DMS53 (cell line): ENCODE results near the gene GSTM5.
"Not testable (repeated sequence)": the region's sequence is repeated elsewhere in the genome, so short reads cannot be mapped to it uniquely, and the experiment has no call there.

ENCODE experiments used
- DNase-seq: peaks from one replicate; lab custom pipeline; 2025; lab: John Stamatoyannopoulos, UW

Gene GSTM5

DNA sequence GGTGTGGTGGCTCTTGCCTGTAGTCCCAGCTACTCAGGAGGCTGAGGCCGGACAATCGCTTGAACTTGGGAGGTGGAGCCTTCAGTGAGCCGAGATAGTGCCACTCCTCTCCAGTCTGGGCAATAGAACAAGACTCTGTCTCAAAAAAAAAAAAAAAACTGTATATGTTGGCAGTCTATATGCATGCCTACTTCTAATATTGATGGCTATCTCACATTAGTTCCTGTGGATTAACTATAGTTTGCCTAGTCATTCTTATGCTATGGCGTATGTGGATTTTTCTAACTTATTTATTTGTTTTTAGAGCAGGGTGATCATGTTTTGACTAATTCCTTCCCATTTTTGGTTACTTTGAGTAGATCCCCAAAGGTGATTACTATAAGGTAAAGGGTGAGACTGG is 15.0 kb upstream of the GSTM5 start:
- no peak for DNase-seq

DNA sequence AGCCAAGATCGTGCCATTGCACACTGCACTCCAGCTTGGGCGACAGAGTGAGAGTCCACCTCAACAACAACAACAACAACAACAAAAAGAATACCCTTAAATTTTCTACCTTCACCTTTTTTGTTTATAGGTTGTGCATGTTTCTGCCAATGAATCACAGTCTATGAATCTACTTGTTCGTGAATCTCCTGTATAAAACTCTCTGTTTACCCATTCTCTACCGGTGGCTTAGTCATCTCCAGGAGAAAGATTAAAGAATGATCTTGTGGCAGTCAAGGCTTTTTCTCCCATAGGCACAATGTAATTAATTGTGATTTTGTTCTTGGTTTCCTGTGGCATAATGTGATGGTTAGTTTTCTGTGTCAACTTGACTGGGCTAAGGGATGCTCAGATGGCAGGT is 14.2 kb upstream of the GSTM5 start:
- DNase-seq = not testable (repeated sequence)

- not testable (repeated sequence) for DNase-seq
These were observed 9.1 kb upstream of the GSTM5 start for GRCh38 chr1:109702940-109703339.

DNA sequence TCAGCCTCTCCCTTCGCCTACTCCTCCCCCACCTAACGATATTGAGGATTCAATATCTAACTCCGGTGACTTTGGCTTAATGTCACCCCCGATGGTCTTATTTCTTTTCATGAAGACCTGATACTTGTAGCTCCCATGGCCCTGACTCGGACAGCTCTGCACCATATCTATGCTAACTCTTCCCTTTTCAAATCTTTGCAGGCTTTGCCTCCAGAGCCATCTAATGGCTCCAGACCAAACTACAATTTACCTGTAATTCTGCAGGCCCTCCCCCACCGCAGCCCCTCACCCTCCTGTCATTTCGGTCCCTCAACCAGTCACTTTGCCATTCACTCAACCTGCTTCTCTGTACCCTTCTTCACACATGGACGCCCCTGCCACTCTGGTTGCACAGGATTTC is 7.9 kb upstream of the GSTM5 start:
- peak; percentile 18 for DNase-seq

DNA sequence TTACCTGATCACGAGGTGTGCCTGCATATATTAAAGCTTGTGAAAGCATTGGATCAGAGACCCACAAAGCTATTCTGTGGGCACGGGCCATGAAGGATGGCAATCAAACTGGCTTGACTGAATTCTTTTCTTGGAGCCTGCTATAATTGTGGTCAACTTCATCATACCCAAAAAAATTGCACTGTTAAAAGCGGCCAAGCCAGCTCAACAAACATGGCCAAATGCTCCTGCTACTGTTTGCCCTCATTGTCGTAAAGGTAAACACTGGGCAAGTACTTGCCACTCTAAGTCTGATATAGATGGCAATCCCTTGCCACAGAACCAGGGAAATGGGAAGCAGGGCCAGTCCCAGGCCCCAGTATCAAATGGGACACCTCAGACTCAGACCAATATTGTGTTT is 6.6 kb upstream of the GSTM5 start:
- peak; percentile 20 for DNase-seq

DNA sequence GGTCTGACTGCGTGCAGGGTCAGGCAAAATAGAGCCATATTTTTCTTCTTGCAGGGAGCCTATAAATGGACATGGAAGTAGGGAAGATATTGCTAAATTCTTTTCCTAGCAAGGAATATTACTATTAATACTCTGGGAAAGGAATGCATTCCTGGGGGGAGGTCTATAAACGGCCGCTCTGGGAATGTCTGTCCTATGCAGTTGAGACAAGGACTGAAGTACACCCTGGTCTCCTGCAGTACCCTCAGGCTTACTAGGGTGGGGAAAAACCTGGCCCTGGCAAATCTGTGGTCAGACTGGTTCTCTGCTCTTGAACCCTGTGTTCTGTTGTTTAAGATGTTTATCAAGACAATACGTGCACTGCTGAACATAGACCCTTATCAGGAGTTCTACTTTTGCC is 3.1 kb upstream of the GSTM5 start:
- not testable (repeated sequence) for DNase-seq

DNA sequence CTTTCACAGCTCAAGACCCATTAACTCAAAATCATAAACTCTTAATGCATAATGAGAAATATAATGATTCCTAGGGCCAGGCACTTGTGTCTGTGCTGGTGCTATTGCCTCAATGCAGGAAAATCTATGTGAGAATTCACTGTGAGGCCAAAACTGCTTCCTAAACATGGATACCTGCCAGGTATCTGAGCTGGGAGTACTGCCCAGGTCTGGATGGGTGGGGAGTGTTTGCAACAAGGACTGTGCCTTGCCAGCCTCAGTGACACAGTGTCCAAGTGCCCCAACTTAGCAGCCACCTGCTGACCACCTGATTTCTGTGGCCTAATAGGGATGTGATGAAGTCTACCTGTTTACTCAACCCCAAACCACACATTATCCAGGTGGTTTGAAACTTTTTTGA is 2.2 kb upstream of the GSTM5 start:
- not testable (repeated sequence) for DNase-seq

- no peak for DNase-seq
These were observed 342 bp downstream of the GSTM5 start for GRCh38 chr1:109712321-109712864.

GRCh38 chr1:109713636-109714035 is 1.6 kb downstream of the GSTM5 start:
- DNase-seq = no peak

DNA sequence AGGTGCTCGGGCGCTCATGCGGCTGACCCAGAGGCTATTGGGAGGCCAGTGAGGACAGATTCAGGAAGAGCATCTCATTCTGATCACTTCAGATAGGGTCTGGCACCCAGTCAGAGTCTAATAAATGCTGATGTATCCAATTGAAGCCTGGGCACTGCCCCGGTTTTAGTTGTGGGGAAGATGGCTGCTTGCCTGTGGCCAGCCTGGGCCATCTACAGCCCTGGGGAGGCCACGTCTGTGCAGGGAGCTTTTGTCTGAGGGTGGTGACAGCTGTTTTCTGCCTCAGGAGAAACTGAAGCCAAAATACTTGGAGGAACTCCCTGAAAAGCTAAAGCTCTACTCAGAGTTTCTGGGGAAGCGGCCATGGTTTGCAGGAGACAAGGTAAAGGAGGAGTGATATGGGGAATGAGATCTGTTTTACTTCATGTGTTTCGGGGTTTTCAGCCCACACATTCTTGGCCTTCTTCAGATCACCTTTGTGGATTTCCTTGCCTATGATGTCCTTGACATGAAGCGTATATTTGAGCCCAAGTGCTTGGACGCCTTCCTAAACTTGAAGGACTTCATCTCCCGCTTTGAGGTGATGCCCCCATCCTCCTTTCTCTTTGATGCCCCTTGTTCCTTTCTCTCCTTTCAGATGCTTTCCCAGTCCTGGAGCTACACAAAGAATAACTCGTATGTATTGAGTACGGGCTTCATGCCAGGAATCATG is 2.8 kb downstream of the GSTM5 start:
- DNase-seq = no peak

DNA sequence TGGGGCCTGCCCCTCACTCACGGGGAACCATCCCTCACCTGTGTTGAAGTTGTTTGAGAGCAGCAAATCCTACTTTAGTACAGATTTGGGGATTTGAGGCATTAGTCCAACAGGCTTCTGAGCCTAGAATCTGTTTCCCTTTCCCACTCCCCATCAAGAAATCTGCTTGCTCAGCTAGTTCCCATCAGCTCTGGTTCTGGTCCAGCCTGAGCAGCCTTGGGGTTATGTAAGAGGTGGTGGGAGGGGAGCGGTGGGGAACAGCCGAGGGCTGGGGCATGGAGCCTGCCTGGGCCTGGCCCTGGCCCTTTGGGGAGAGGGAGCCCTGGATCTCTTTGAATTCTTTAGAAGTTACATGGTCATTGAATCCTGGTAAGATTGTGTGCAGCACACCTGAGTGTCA is 4.1 kb downstream of the GSTM5 start:
- DNase-seq = no peak

DNA sequence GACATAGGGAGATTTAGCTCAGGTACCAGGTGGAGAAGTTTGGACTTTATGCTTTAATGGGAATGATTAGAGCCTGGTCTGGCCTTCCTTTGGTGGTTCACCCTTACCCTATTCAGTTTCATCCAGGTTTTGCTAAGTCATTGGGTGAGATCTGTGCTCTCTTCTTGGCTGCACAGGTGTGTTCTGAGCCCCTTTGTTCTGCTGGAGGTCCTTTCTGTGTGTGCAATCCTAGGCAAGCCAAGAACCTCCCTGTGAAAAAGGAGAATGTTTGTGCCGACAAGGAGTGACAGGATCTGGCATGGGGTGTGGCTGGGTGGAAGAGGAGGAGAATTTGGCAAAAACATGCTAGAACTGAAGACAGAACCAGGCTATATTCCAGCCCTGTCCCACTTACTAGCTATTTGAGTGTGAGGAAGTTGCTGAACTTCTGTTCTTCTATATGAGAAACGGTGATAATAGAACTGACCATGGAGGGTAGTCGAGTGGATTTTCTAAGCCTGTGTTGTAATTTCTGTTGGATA is 4.6 kb downstream of the GSTM5 start:
- no peak for DNase-seq

GRCh38 chr1:109717729-109718128 is 5.7 kb downstream of the GSTM5 start:
- no peak for DNase-seq

GRCh38 chr1:109718495-109718894 is 6.4 kb downstream of the GSTM5 start:
- peak; percentile 81 for DNase-seq

- DNase-seq = peak; percentile 29
These were observed 7.3 kb downstream of the GSTM5 start for GRCh38 chr1:109719337-109719837.

DNA sequence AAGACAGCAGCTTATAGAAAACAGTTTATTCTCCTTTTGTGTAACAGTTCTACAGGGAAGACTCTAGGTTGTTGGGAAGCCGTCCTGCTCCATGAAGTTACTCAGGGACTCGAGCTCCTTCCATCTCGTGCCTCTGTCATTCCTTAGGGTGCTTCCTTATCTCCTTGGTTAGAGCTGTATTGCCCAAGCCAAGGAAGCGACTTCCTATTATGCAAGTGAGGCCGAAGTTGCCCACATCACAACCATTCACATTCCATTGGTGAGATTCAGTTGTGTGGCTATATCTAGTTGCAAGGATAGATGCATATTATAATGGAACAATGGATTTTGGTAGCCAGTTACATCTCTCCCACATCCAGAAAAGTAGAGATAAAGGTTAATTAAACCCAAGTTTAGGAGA is 9.0 kb downstream of the GSTM5 start:
- DNase-seq = no peak

DNA sequence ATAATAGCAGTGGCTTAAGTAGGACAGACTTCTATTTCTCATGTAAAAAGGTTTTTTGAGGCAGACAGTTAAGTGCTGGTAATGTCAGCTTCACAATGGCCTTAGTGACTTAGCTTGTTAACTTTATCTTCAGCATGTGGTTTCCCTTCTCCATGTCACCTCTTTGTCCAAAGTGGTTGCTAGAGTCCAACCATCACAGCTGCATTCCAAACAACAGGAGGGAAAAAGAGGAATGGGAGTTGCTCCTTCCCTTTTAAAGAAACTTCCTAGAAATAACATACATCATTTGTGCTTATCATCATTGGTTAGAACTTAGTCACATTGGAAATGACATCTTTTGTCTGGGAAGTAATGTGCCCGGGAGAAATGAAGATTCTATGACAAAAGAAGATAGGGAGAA is 9.9 kb downstream of the GSTM5 start:
- no peak for DNase-seq

DNA sequence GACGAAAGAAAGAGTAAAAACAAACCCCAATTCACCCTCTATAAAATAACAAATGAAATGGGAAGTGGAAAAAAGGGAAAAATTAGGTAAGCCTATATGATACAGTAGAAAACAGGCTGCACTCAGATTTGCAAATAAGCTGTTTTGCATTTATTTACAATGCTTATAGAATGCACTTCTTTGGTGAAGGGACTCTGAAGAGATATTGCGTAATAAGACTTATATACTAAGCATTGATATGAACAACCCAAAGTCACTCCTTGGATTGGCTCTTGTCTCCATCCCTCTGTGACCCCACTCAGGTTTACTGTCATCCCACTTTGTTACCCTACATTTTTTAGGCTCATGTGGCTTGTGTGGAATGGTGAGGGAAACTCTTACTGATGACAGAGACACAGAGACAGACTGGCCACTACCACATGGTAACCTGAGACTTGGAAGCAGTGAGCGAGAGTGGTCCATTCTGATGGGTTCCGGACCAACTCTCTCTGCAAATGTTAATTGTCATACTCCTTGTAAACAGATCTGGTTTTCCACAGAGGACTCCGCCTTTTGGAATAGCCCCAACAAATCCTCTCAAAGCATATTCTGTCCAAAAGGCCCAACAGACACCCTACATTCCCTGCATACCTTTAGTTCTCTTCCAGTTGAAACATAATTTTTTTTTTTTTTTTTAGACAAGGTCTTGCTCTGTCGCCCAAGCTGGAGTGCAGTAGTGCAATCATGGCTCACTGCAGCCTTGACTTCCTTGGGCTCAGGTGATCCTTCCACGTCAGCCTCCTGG is 11.0 kb downstream of the GSTM5 start:
- no peak for DNase-seq

- no peak for DNase-seq
These were observed 12.9 kb downstream of the GSTM5 start for GRCh38 chr1:109724933-109725332.

DNA sequence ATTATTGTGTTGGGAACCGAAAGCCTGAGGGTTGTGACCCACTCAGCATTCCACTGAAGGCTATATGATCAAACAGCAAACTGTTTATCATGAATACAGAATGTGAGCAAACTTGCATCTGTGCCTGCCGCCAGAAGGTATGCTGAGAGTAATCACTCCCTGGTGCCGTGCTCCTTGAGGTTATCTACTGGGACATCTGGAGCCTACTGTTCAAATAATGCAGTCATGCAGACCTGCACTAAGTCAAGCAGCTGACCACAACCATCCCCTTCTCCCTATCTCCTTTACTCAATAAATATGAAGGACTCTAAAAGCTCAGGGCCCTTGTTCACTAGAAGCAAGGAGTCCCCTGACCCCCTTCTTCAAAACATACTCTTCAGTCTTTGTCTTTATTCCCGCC is 13.5 kb downstream of the GSTM5 start:
- DNase-seq = no peak

GRCh38 chr1:109726007-109726406 is 14.0 kb downstream of the GSTM5 start:
- DNase-seq = no peak

DNA sequence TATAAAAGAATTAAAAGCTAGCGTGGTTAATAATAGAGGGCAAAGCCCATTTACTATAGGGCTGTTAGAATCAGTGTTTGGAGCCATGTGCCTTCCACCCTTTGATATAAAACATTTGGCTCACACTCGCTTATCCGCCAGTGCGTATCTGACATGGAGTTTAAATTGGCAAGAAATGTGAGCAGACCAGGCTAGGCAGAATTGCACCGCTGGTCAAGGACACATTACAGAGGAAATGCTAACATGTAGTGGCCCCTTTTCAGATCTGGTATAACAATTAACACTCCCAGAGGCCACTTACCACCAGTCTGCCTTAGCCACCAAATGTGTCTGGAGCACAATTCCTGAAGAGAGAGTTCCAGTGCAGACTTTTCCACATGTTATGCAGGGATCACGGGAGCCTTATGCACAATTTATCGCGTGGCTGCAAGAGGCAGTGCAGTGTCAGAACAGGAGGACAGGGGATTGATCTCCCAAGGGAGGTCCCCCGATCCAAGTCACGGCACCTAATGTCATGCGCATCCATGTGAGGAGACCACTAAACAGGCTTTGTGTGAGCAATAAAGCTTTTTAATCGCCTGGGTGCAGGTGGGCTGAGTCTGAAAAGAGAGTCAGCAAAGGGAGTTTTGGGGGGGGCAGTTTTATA is 14.8 kb downstream of the GSTM5 start:
- no peak for DNase-seq
